Measurements from ENCODE around the gene RTEL1. TPM values are rescaled to one million over a fixed set of nuclear protein-coding genes. Genes with fewer than 3 reads are reported as not detected.
"Not testable (repeated sequence)": the region's sequence is repeated elsewhere in the genome, so short reads cannot be mapped to it uniquely, and the experiment has no call there.

RTEL1 gene
- total RNA-seq, 1 donor from 2014 or later, result 4.6 TPM

DNA sequence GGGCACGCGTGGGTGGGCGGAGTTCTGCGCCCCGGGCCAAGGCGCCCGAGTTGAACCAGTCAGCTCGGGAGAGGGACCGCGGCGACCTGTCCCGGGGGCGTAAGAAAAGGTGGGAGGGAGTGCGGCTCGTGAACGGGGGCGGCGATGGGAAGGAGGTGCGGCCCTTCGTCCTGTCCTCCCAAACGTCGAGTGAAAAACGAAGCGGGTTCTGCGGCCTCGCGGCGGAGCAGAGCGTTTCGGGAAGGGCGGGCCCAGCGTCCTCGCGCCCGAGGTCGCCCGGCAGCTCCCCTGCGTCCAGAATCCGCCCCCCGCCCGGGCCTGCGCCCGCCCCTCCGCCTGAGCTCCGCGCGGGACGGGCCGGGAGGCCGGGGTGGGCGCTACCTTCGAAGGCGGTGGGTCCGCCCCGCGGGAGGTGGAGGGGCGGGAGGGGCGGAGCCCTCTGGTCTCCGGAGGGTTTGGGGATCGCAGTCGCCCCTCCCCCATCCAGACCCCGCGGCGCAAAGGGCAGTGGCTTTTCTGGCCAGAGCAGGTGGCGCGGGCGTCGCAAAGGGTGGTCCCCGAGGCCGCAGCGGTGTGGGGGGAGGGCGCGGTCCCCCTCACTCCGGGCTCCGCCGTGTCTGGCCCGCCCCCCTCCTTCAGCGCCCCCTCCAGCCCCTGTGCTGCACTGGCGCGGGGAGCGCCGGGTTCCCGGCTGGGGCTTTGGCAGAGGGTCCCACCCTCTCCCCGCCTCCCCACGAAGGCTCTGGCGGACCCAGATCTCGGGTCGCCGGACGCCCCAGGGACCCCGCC, 5.7 kb upstream of the RTEL1 start:
- DNase-seq (ENCODE audit: low read depth in 2 of 2), result no peak

DNA sequence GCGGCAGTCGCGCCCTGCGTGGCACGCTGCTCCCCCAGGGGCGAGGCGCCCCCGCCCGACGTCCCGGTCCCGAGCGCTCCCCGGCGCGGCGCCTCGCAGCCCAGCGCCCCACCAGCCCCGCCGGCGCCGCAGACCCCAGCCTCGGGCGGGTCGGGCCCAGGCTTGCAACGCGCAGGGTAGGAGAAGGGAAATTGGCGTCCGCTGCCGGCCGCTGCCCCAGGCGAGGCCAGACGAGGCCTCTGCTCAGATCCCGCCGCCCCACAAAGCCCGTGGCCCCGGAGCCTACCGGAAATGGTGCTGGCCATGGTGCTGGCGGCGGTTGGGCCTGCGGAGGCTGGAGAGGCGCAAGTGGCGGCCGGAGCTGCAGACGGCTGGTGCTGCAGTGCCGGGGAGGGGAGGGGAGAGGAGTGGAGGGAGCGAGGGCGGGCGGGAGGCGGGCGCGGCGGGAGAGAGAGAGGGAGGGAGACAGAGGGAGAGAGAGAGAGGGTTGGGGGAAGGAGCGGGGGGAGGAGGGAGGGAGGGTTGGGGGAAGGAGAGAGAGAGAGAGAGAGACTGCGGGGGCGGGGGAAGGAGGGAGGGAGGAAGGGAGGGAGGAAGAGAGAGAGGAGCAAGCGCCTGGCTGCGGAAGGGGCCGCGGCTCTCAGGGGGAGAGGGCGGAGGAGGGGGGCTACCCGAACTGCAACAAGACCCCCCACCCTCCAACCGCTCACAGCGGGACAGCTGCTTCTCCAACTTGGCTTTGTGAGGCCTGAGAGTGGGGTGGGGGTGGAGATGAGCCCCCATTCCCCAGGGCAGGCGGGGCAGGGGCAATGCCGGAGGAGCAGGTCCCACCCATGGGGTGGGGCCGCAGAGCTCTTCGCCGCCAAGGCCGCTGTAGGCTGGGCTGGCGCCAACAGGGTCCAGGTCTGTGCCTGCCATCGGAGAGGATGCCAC, 4.8 kb upstream of the RTEL1 start, which contains the start of gene STMN3:
Gene STMN3 (minus strand): TSS at position 384 of the 933 bp plus-strand sequence. CDS start 79 bp downstream, at position 305.
- peak; percentile 79 for DNase-seq (ENCODE audit: low read depth in 2 of 2)

DNA sequence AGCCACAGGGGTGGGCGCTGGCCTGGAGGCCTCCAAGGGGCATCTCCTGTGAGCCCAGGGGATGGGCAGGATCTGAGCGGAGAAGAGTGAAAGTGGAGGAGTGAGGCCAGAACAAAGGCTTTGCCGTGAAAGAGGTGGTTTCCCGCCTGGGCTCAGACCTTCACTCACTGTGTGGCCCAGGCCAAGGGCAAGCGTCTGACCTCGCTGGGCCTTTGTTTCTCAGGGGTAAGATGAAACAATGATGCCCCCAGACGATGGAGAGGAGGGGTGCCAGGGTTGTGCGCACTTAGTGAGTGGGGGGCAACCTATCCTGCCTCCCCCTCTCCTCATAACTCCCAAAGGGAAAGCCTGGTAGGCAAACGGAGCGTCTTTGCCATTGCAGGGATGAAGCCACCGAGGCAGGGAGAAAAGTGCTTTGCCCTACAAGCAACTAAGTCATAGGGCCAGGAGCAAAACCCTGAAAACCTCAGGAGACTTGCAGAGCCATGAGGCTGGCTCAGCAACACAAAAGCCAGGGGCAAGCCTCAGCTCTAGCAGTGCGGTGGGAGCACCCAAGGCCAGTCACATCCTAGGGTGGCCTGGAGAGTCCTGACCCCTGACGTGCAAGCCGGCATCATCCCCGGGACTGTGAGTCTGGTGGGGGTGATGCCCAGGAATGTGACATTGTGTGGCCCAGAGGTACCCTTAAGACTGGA, 4.0 kb upstream of the RTEL1 start:
- DNase-seq (ENCODE audit: low read depth in 2 of 2), result no peak

DNA sequence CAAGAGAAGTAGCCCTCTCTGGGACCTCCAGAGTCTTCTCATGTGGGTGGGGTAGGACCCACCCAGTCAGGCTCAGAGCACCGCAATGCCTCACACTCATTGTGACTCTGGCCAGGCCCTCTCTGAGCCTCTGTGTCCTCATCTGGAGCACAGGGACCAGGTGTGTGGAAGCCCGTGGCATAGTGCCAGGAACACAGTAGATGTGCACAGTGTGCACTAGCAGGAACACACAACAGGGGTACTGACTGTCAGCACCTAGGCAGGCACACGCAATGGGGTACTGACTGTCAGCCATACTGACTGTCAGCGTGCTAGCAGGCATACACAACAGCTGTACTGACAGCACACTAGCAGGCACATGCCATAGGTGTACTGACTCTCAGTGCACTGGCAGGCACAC, 2.9 kb upstream of the RTEL1 start:
- no peak for DNase-seq (ENCODE audit: low read depth in 2 of 2)

DNA sequence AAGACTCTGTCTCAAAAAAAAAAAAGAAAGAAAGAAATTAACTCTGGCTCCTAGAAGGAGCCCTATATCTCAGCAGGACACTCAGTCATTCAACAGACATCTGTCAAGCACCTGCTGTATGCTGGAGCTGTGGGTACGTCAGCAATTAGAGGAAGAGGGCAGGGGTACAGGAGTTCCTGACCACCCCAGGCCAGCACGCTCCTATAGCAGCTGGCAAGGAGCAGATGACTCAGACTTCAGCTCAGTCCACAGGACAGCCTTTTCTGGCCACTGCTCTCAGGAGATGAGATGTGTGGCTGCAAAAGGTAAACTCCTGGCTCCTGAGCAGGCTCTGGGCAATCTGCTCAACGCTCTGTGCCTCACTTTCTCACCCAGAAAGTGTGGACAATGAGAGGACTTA, 1.7 kb upstream of the RTEL1 start:
- no peak for DNase-seq (ENCODE audit: low read depth in 2 of 2)

DNA sequence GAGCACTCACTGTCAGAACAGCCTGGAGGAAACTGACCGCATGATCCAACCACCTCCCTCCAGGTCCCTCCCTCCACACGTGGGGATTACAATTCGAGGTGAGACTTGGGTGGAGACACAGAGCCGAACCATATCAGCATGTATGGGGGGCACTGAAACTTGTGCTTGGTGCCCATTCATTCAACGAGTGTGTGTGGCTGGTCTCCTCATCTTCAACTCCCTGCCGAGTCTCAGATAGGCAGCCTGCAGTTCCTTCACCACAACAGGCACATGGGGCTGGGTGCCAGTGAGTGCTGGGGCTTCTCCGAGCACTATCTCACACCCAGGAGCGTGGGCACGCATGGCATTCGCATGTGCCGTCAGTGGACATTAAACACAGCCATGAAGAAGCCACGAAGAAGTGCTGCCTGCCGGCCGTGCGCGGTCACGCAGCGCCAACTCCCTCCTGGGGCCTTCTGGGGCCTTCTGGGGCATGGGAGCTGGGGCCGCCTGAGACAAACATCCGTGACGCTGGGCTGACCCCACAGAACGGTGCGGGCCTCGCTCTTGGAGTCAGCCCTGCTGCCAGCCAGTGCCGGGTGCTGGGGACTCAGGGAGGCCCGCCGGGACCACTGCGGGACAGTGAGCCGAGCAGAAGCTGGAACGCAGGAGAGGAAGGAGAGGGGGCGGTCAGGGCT, 714 bp upstream of the RTEL1 start:
- DNase-seq (ENCODE audit: low read depth in 2 of 2), result no peak

DNA sequence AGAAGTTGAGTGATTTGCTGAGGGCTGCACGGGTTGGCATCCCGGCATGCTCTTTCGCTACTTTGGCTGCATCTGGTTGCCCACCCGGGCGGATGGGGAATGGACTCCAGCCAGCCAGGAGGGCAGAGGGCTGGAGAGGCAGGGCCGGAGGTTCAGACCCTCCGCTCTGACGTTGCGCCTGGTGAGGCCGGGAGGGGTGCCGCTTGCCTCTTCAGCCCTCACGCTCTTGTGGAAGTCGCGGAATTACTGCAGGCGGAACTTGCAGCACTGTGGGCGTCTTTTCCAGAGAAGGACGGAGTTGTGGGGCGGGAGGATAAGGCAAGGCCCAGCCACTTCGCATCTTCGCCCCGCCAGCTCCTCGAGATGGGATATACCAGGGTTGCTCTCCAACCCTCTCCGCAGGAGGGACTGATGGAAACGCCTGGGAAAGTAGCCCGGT, 656 bp downstream of the RTEL1 start:
- DNase-seq (ENCODE audit: low read depth in 2 of 2), result peak in 1 of 2 donors; percentile 66

DNA sequence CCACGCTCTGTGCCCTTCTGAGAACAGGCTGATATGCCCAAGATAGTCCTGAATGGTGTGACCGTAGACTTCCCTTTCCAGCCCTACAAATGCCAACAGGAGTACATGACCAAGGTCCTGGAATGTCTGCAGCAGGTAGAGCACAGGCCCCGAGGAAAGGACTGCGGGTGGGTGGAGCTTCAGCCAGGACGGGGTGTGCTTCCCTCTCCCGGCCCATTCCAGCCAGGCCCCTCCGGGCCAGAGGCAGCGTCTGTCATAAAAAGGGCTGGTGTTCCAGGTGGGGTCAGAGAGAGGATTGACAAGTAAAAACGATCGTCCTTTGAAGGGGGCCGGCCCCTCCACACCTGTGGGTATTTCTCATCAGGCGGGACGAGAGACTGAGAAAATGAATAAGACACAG, 1.3 kb downstream of the RTEL1 start:
- DNase-seq (ENCODE audit: low read depth in 2 of 2), result no peak

DNA sequence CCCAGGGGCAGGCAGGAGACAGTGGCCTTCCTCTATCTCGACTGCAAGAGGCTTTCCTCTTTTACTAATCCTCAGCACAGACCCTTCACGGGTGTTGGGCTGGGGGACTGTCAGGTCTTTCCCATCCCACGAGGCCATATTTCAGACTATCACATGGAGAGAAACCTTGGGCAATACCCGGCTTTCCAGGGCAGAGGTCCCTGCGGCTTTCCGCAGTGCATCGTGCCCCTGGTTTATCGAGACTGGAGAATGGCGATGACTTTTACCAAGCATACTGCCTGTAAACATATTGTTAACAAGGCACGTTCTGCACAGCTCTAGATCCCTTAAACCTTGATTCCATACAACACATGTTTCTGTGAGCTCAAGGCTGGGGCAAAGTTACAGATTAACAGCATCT, 2.1 kb downstream of the RTEL1 start:
- not testable (repeated sequence) for DNase-seq (ENCODE audit: low read depth in 2 of 2)

DNA sequence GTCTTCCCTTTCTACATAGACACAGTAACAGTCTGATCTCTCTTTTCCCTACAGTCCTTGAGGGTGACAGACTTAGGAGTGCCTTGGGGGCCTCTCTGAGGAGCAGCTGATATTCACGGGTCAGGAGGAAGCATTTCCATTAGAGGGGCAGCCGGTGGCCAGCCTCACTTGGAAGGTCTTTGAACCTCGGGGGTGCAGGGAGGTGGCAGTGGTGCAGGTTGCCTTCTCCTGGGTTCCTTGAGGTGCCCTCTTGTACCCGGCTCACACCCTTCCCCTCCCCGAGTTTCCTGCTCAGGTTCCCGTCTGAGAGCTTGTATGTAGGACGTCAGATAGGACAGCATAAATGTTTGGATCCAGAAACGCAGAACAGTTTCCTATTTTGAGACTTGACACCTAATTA, 2.5 kb downstream of the RTEL1 start:
- DNase-seq (ENCODE audit: low read depth in 2 of 2), result no peak

DNA sequence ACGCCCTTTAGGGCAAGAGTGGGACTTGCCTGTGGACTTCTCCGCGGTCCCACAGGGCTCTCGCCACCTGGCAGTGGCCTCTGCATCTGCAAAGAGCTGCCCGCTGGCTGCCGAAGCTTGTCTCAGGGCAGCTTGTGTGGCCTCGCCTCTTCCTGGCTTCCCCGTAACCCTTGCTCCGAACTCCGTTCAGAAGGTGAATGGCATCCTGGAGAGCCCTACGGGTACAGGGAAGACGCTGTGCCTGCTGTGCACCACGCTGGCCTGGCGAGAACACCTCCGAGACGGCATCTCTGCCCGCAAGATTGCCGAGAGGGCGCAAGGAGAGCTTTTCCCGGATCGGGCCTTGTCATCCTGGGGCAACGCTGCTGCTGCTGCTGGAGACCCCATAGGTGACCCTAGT, 3.0 kb downstream of the RTEL1 start:
- no peak for DNase-seq (ENCODE audit: low read depth in 2 of 2)

DNA sequence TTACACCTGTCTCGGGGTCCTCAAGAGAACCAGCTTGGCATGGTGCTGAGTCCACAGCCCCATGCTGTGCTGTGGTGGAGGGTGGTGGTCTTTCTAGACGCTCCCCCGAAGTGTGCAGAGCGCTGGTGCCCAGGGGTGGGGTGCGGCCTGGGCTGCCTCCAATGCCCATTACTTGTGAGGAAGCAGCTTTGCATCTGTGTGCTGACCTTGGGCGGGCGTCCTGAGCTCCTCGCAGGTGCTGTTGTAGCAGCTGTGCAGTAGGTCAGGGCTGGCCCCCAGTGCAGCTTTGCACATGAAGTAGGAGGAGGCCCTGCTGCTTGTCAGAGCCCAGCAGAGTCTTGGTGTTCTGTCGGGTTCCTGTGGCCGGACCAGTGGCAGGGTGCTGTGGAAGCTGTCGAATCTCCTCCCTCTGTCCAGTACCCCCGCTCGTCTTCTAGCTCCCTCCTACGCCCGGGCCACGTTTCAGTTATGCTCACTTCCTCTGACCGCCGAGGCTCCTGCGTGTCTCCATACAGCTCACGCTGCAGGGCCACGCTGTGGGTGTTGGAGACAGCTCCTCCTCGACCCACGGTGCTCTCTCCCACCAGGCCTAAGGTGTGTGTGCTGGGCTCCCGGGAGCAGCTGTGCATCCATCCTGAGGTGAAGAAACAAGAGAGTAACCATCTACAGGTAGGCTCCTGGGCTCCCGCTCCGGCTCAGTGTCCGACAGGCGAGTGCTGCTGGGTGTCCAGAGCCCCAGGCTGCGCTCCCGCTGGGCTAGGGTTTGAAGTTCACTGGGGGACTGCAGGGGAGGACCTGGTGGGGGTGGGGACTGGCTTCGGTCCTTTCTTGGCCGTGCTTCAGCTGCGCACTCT, 4.1 kb downstream of the RTEL1 start:
- DNase-seq (ENCODE audit: low read depth in 2 of 2), result no peak

DNA sequence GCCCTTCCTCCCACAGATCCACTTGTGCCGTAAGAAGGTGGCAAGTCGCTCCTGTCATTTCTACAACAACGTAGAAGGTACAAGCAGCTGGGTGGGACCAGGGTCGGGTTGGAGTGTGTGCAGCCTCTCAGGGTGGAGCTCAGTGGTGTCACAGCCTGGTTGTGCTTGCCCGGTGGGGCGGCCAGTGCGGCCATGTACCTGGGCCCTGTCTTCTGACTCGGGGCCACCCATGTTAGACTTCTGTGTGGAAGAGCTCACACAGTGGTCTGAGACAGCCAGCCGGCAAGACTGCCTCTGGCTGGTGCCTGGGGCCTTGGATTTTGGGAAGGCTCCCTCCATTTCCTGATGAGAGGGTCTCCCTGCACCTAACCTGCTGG, 4.7 kb downstream of the RTEL1 start:
- no peak for DNase-seq (ENCODE audit: low read depth in 2 of 2)

DNA sequence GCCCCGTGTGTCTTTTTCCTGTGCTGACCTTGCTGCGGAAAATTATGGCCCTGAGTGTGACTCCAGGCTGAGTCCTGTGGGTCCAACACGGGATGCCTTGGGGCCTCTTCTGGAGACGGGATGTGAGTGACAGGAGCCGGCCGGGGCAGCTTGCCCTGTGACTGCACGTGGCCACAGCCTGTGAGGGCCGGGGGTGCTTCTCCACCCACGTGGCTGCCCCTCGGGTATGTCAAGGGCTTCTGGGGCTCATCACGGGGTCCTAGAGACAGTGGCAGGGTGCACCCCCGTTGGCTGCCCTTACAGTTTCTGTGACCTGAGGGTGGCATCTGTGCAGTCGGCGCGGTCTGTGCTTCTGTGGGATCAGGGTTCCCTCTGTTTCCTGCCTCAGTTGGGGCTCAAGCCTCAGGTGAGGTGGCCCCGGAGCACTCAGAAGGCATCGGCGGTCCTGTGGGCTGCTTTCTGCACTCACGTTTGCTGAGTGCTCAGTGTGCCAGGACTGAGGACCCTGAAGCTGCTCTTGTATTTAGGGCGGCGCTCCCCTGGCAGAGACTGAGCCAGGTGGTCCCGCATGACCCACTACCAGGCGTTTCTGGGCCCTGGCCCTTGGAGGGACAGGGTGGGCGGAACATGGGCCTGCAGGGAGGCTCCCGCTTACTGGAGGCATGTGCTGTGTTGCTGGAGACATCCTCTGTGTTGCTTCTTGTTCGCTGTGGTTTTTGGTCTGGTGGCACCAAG, 5.4 kb downstream of the RTEL1 start:
- DNase-seq (ENCODE audit: low read depth in 2 of 2), result no peak

DNA sequence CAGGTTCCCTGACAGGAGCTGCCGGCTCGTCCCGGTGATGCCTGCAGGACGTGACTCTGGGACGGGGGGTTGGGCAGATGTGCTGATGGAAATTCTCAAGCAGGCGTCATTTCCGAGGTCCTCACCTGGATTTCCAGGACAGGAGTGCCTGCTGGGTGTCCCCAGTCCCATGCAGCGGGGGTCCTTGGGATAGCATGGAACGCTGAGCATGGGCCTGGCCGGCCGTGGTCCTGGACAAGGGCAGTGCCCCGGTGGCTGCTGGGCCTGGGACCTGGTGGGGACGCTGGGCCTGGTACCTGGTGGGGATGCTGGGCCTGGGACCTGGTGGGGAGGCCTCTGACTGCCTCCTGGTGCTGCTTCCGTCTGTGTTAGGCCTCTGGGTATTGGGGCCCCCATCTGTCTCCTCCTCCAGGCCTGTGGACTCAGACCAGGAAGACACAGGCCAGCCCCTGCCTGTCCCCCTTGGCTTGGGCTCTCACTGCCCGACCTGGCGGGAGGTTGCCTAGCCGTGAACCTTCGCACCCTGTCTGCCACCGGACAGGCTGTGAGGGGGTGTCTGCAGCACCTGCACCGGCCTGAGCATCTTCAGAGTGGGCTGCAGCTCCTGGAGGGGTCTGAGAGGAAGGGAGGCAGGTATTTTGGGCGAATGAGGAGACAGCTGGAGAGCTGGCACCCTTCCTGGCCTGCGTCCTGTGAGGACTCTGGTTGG, 6.2 kb downstream of the RTEL1 start:
- DNase-seq (ENCODE audit: low read depth in 2 of 2), result no peak

DNA sequence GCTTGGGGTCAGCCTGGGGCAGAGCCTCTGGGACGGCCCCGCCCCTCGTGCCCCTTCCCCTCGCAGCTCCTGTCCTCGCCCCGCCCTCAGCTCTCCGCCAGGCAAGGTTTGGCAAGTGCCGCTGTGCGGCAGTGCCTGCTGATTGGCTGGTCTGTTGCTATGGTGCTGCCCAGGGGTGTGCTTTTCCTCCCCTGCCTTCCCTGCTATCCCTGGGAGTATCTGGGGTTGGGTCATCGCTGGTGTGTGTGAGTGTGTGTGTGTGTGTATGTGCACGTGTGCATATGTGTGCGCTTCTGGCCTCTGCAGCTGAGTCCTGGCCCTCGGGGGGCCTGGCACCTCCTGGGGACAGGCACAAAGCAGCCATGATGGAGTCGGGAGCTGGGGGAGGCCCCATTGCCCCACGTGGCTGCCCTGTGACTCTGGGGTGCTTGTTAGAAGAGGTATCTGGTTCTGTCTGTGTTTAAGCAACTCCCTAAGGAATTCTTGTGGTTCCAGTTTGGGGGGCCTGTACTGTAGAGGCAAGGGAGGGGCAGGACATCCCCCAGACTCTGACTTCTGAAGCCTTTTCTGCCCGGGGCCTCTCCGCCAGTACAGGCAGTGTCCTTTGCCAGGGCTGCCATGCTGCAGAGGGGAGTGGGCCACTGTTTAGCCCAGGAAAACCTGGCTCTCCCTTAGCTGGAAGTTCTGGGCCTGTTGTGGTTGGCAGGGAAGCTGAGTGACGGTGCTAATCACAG, 6.9 kb downstream of the RTEL1 start:
- peak in 1 of 2 donors; percentile 39 for DNase-seq (ENCODE audit: low read depth in 2 of 2)

DNA sequence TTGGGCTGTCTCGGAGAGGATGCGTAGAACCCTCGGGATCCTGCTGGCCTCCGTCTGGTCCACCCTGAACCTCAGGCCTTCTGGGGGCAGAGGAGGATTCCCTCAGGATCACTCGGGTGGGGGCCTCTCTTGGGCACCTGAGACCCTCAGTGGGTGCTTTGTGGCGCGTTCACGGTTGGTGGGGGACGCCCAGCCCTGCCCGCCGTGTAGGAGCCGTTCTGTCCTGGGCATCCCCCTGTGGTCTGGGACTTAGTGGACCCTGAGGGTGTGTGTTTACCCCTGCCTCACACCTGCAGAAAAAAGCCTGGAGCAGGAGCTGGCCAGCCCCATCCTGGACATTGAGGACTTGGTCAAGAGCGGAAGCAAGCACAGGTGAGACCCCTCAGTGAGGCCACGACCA, 7.6 kb downstream of the RTEL1 start:
- no peak for DNase-seq (ENCODE audit: low read depth in 2 of 2)

DNA sequence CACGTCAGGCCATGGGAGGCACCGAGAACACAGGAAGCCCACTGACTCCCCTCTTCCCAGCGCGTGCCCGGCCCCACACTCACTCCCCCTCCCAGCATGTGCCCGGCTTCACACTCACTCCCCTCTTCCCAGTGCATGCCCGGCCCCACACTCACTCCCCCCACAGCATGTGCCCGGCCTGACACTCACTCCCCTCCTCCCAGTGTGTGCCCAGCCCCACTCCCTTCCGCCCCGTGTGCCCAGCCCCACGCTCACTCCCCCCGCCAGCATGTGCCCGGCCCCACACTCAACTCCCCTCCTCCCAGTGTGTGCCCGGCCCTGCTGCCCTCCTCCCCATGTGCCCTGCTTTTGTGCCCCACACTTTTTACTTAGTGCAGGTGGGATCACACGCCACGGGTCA, 9.7 kb downstream of the RTEL1 start:
- no peak for DNase-seq (ENCODE audit: low read depth in 2 of 2)

Data from lung microvascular endothelial cell (primary cell).